ENCODE measurements around the gene FAM151B. TPM values are rescaled to one million over a fixed set of nuclear protein-coding genes. Genes with fewer than 3 reads are reported as not detected.
A peak's percentile ranks its signal among the peaks of the same experiment; 100 is the strongest.

Gene FAM151B
- total and polyA plus RNA-seq, 2 of the 13 experiments (the other 11 are each of a cell fraction or from before 2014, with no cell fraction given): 0.61 to 1.0 TPM

DNA sequence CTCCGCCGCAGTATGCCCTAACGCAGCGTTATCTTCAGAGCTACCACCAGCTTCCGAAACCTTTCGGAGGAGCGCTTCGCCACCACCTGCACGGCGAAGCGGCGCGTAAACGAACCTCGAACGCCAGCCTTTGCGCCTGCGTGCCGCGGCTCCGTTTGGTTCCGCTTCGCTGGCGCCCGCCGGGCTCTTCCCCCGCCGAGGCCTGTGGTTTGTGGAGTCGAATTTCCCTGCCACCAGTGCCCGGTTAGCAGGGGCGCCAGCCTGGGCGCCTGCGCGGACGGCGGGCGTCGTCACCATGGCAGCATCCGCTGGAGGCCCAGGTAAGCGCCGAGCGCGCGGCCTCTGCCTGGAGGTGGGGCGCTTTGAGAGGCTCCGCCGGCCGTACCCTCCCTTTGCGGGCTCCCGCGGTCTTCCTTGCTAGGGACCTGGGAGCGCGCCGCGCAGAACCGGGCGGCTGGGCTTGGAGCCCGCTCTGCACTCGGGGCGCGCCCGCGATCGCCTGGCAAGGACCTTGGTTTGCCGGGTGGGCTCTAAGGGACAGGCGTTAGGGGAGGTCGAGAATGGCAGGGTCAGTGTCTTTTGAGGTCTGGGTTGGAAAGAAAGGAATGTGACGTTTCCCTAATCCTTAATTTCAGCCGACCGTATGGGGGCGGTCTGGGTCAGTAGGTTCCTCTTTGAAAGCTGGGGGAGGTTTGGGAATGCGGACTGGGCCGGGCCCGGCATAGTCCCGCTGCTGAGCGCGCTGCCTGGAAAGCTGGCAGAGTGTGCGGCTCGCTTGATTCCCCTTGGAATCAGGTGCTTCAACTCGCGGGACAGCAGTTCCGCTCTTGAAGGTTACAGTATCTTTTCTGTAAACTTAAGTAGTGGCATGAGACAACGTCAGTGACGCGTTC lies at the start of gene FAM151B (continued):
- TF ChIP-seq, protein P1, sequence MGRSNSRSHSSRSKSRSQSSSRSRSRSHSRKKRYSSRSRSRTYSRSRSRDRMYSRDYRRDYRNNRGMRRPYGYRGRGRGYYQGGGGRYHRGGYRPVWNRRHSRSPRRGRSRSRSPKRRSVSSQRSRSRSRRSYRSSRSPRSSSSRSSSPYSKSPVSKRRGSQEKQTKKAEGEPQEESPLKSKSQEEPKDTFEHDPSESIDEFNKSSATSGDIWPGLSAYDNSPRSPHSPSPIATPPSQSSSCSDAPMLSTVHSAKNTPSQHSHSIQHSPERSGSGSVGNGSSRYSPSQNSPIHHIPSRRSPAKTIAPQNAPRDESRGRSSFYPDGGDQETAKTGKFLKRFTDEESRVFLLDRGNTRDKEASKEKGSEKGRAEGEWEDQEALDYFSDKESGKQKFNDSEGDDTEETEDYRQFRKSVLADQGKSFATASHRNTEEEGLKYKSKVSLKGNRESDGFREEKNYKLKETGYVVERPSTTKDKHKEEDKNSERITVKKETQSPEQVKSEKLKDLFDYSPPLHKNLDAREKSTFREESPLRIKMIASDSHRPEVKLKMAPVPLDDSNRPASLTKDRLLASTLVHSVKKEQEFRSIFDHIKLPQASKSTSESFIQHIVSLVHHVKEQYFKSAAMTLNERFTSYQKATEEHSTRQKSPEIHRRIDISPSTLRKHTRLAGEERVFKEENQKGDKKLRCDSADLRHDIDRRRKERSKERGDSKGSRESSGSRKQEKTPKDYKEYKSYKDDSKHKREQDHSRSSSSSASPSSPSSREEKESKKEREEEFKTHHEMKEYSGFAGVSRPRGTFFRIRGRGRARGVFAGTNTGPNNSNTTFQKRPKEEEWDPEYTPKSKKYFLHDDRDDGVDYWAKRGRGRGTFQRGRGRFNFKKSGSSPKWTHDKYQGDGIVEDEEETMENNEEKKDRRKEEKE (IDR thresholded peaks at IDR 0.05): no peak
- TF ChIP-seq ZNF225 (CRISPR knock-in tag; IDR thresholded peaks at IDR 0.05): peak; percentile 37; the same call in 1 of the 2 replicates
- peak; percentile 25; the same call in 1 of the 2 replicates for TF ChIP-seq KDM3A (CRISPR knock-in tag; IDR thresholded peaks at IDR 0.05; ENCODE audit: low read depth)
- peak; percentile 51 for TF ChIP-seq ZNF777 (CRISPR knock-in tag; IDR thresholded peaks at IDR 0.05)
- TF ChIP-seq ZNF709 (CRISPR knock-in tag; IDR thresholded peaks at IDR 0.05): no peak
- TF ChIP-seq, protein P2, sequence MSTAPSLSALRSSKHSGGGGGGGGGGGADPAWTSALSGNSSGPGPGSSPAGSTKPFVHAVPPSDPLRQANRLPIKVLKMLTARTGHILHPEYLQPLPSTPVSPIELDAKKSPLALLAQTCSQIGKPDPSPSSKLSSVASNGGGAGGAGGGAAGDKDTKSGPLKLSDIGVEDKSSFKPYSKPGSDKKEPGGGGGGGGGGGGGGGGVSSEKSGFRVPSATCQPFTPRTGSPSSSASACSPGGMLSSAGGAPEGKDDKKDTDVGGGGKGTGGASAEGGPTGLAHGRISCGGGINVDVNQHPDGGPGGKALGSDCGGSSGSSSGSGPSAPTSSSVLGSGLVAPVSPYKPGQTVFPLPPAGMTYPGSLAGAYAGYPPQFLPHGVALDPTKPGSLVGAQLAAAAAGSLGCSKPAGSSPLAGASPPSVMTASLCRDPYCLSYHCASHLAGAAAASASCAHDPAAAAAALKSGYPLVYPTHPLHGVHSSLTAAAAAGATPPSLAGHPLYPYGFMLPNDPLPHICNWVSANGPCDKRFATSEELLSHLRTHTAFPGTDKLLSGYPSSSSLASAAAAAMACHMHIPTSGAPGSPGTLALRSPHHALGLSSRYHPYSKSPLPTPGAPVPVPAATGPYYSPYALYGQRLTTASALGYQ (CRISPR knock-in tag; IDR thresholded peaks at IDR 0.05): no peak; the same call in 1 of the 2 replicates
- no peak for TF ChIP-seq ZFP36 (IDR thresholded peaks at IDR 0.05; ENCODE audit: borderline replicate concordance, low read depth, low read length, partially characterized antibody)
- TF ChIP-seq JARID2 (CRISPR knock-in tag; IDR thresholded peaks at IDR 0.05; ENCODE audit: insufficient replicate concordance): no peak
- TF ChIP-seq NFYB (CRISPR knock-in tag; IDR thresholded peaks at IDR 0.05): peak; percentile 52
- TF ChIP-seq ZNF335 (CRISPR knock-in tag; IDR thresholded peaks at IDR 0.05): peak; percentile 63; the same call in 1 of the 2 replicates
- no peak for TF ChIP-seq ZNF24 (IDR thresholded peaks at IDR 0.05)
- TF ChIP-seq ZNF841 (CRISPR knock-in tag; IDR thresholded peaks at IDR 0.05; ENCODE audit: borderline replicate concordance): no peak
- TF ChIP-seq HDAC6 (IDR thresholded peaks at IDR 0.05; ENCODE audit: low read depth, low read length): no peak
- no peak for TF ChIP-seq ATM (IDR thresholded peaks at IDR 0.05; ENCODE audit: borderline replicate concordance)
- TF ChIP-seq, protein P3, sequence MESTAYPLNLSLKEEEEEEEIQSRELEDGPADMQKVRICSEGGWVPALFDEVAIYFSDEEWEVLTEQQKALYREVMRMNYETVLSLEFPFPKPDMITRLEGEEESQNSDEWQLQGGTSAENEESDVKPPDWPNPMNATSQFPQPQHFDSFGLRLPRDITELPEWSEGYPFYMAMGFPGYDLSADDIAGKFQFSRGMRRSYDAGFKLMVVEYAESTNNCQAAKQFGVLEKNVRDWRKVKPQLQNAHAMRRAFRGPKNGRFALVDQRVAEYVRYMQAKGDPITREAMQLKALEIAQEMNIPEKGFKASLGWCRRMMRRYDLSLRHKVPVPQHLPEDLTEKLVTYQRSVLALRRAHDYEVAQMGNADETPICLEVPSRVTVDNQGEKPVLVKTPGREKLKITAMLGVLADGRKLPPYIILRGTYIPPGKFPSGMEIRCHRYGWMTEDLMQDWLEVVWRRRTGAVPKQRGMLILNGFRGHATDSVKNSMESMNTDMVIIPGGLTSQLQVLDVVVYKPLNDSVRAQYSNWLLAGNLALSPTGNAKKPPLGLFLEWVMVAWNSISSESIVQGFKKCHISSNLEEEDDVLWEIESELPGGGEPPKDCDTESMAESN (CRISPR knock-in tag; conservative IDR thresholded peaks at IDR 0.05): peak; percentile 65; the same call in 1 of the 2 replicates
- TF ChIP-seq KAT8 (CRISPR knock-in tag; IDR thresholded peaks at IDR 0.05): peak; percentile 64
- 0 out of 2 replicates have a peak, but pooled peaks have one; percentile 55 for TF ChIP-seq ZNF850 (CRISPR knock-in tag; conservative IDR thresholded peaks at IDR 0.05)
- no peak for TF ChIP-seq KDM4B (CRISPR knock-in tag; IDR thresholded peaks at IDR 0.05)
- TF ChIP-seq GATAD1 (CRISPR knock-in tag; IDR thresholded peaks at IDR 0.05): peak; percentile 36
- TF ChIP-seq SALL2 (CRISPR knock-in tag; IDR thresholded peaks at IDR 0.05): peak; percentile 75
- TF ChIP-seq ZNF3 (CRISPR knock-in tag; IDR thresholded peaks at IDR 0.05): 0 out of 2 replicates have a peak, but pooled peaks have one; percentile 31
- TF ChIP-seq, protein P4, sequence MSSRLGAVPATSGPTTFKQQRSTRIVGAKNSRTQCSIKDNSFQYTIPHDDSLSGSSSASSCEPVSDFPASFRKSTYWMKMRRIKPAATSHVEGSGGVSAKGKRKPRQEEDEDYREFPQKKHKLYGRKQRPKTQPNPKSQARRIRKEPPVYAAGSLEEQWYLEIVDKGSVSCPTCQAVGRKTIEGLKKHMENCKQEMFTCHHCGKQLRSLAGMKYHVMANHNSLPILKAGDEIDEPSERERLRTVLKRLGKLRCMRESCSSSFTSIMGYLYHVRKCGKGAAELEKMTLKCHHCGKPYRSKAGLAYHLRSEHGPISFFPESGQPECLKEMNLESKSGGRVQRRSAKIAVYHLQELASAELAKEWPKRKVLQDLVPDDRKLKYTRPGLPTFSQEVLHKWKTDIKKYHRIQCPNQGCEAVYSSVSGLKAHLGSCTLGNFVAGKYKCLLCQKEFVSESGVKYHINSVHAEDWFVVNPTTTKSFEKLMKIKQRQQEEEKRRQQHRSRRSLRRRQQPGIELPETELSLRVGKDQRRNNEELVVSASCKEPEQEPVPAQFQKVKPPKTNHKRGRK (CRISPR knock-in tag; IDR thresholded peaks at IDR 0.05): no peak

All from HepG2 (cell line).